Body of pancreas (tissue), 4 donors: Measurements from ENCODE around the gene WNT9B.

Experiments
- CTCF ChIP-seq, 7 experiments: fragments of 450-650 bp in 4 of 7; fragments of 200-600 bp in 3 of 7; sonication (generic) in 3 of 7; IDR thresholded peaks; one replicate each; pipeline ENCODE4 v1.5.1; 2016 to 2019; ENCODE audit warnings: antibody characterized with exemption in 7 of 7
- POLR2A ChIP-seq, 3 donors: fragments of 450-650 bp; IDR thresholded peaks; one replicate each; pipeline ENCODE4 v1.6.1; 2016; ENCODE audit warnings: antibody characterized with exemption in 3 of 3, mild to moderate bottlenecking in 2 of 3

DNA sequence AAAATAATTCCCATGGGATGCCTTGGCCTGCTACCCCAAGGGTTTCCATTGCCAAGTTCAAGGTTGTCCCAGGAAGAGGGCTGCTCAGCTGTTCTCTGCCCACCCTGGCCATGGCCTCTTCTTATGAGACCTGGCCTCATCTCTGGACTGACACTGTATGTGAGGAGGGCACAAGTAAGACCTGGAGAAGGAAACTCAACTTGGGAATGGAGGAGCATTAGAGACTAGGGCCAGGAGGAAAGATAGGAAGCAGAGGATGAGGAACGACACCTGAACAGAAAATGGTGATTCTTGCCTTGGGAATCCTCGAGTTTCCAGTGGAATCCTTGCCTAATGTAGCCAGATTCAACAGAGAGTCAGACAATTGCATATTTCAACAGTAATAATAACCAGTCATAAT lies 47.0 kb downstream of the WNT9B start:
- TF ChIP-seq CTCF (IDR thresholded peaks at IDR 0.05) (no peak), POLR2A (IDR thresholded peaks at IDR 0.05) (no peak)
